Renal cortical epithelial cell (primary cell): Measurements from ENCODE around the gene GPRASP3. TPM values are rescaled to one million over a fixed set of nuclear protein-coding genes. Genes with fewer than 3 reads are reported as not detected.

ENCODE experiments used
- DNase-seq: peaks from one replicate; pipeline ENCODE4 v3.0.0-alpha.2; 2011; ENCODE audit warnings: low read depth
- total RNA-seq: library from RNA; depleted of rRNA; stranded (reverse); fragments of >200 nt; gene quantifications from 2 replicates; pipeline ENCODE4 v1.2.3, GENCODE V29; 2014

The GPRASP3 gene
- total RNA-seq, 1 donor from 2014 or later, result 4.8 TPM

- DNase-seq, result peak; percentile 56
Measured at GRCh38 chrX:102765217-102765616, 44.7 kb downstream of the GPRASP3 start.

GRCh38 chrX:102765809-102766208 is 45.3 kb downstream of the GPRASP3 start:
- peak; percentile 9 for DNase-seq

GRCh38 chrX:102767287-102767686 is 46.7 kb downstream of the GPRASP3 start:
- no peak for DNase-seq

- DNase-seq, result peak; percentile 87
Measured at GRCh38 chrX:102768987-102769761, 48.6 kb downstream of the GPRASP3 start.

Other genes starting within 250 kb of the GPRASP3 start
- not detected in 2 replicates for gene TCP11X2, start 248.9 kb upstream of the GPRASP3 start, total RNA-seq
- gene TMSB15A, start 204.0 kb upstream of the GPRASP3 start, total RNA-seq, result 0.15 and 0.69 TPM in 2 replicates
- gene ARMCX5, start 121.2 kb upstream of the GPRASP3 start, total RNA-seq, result 17.0 and 19.9 TPM in 2 replicates
- 0.35 and 2.5 TPM in 2 replicates for gene GPRASP1, start 69.3 kb upstream of the GPRASP3 start, total RNA-seq
- gene GPRASP2, start 8.3 kb upstream of the GPRASP3 start, total RNA-seq, result 11.5 and 13.2 TPM in 2 replicates
- gene RAB40AL, start 216.5 kb downstream of the GPRASP3 start, total RNA-seq, result 0.30 TPM in 1 of 2 replicates, not detected in the other